Hepatocyte (in vitro differentiated cells): ENCODE measurements around the gene KIAA0513. TPM values are rescaled to one million over a fixed set of nuclear protein-coding genes. Genes with fewer than 3 reads are reported as not detected.
A peak's percentile ranks its signal among the peaks of the same experiment; 100 is the strongest.

Source experiments
- DNase-seq: peaks from one replicate; pipeline ENCODE4 v3.0.0-alpha.2; 2016; ENCODE audit warnings: low spot score
- H2AFZ ChIP-seq: fragments of 200-600 bp; sonication (generic); 2 replicates; pipeline ENCODE4 v1.6.0; 2016; ENCODE audit warnings: antibody characterized with exemption, mild to moderate bottlenecking
- H3K27ac ChIP-seq: fragments of 200-600 bp; sonication (generic); 2 replicates; pipeline ENCODE4 v1.5.1; 2016; ENCODE audit warnings: mild to moderate bottlenecking
- H3K27me3 ChIP-seq: fragments of 200-600 bp; sonication (generic); 2 replicates; pipeline ENCODE4 v1.6.1; 2016
- H3K36me3 ChIP-seq: fragments of 200-600 bp; sonication (generic); replicated peaks from 2 replicates; pipeline ENCODE4 v1.5.1; 2016; ENCODE audit warnings: low read depth; ENCODE audit not compliant: insufficient read depth
- H3K4me1 ChIP-seq: fragments of 200-600 bp; sonication (generic); 2 replicates; pipeline ENCODE4 v1.5.1; 2016; ENCODE audit warnings: mild to moderate bottlenecking, moderate library complexity; ENCODE audit not compliant: insufficient read depth
- H3K4me2 ChIP-seq: fragments of 200-600 bp; sonication (generic); 2 replicates; pipeline ENCODE4 v1.6.0; 2016
- H3K4me3 ChIP-seq: fragments of 200-600 bp; sonication (generic); 2 replicates; pipeline ENCODE4 v1.5.1; 2016; ENCODE audit warnings: mild to moderate bottlenecking
- H3K79me2 ChIP-seq: fragments of 200-600 bp; sonication (generic); 2 replicates; pipeline ENCODE4 v1.6.0; 2017; ENCODE audit warnings: mild to moderate bottlenecking
- H3K9me2 ChIP-seq: fragments of 200-600 bp; sonication (generic); replicated peaks from 2 replicates; pipeline ENCODE4 v1.6.0; 2017; ENCODE audit warnings: mild to moderate bottlenecking; ENCODE audit not compliant: insufficient read depth
- H3K9me3 ChIP-seq: fragments of 200-600 bp; sonication (generic); 2 replicates; pipeline ENCODE4 v1.5.1; 2016; ENCODE audit warnings: low read depth, mild to moderate bottlenecking
- H4K20me1 ChIP-seq: fragments of 200-600 bp; sonication (generic); 2 replicates; pipeline ENCODE4 v1.6.0; 2016; ENCODE audit warnings: mild to moderate bottlenecking; ENCODE audit not compliant: insufficient read depth, poor library complexity, severe bottlenecking
- CTCF ChIP-seq: fragments of 200-600 bp; sonication (generic); IDR thresholded peaks from 2 replicates; pipeline ENCODE4 v1.5.1; 2016; ENCODE audit warnings: antibody characterized with exemption, mild to moderate bottlenecking; ENCODE audit not compliant: poor library complexity
- EZH2 ChIP-seq: fragments of 200-600 bp; sonication (generic); IDR thresholded peaks from 2 replicates; pipeline ENCODE4 v1.6.1; 2016; ENCODE audit warnings: antibody characterized with exemption, mild to moderate bottlenecking, borderline replicate concordance
- EZH2phosphoT487 ChIP-seq: fragments of 200-600 bp; sonication (generic); IDR thresholded peaks from one replicate; pipeline ENCODE4 v1.6.1; 2018; ENCODE audit warnings: antibody characterized with exemption, mild to moderate bottlenecking, low read depth, moderate library complexity; ENCODE audit not compliant: unreplicated experiment, severe bottlenecking
- WGBS: methylation state at CpG from one replicate; pipeline ENCODE4 v1.1.6; 2016; ENCODE audit warnings: low lambda C conversion rate; ENCODE audit errors: missing lambda C conversion rate; 5-methylcytosine and 5-hydroxymethylcytosine counted together
- polyA plus RNA-seq: library from polyadenylated mRNA; unstranded; fragments of >200 nt; fragmentation: Nextera tagmentation; extraction: Ambion mirVana; gene quantifications from 2 replicates; pipeline ENCODE4 v1.2.1, GENCODE V29; 2016
- total RNA-seq: library from RNA; depleted of rRNA; stranded (reverse); fragments of >200 nt; gene quantifications from 2 replicates; pipeline ENCODE4 v1.2.3, GENCODE V29; 2014

KIAA0513 gene
- total and polyA plus RNA-seq, 2 experiments from 2014 or later, result 10.1 to 14.9 TPM

DNA sequence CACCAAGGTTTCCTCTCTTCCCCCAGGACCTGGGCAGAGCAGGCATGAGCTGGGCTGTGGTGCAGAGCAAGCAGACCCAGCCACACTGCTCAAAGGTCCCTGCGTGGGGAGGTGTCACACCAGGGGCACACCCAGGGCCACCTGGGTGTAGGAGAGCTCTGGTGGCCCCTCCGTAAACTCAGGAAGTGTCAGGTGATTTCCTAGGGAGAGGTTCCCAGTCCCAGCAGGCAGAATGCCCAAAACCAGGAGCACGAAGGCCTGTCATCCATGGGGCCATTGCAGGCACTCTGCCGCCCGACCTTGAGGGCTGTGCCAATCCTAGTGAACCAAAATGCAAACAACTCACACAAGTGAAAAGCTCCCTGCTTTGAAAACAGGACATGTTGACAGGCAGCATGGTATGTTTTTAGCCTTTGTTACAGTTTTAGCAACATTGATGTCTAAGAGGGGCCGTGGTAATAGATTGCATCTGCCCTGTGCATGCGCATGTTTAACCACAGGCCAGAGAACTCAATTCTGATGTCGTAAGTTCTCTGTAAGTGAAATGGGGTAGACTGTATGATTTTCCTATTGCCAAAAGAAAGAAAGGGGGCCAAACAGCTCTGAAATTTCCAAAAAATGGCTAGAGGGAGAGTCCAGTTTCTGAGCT, 63.4 kb downstream of the KIAA0513 start:
- 76% methylated on average over 8 of the region's 8 CpGs for WGBS
- no peaks in the 10 kb centered on the region for H3K9me3 ChIP-seq

DNA sequence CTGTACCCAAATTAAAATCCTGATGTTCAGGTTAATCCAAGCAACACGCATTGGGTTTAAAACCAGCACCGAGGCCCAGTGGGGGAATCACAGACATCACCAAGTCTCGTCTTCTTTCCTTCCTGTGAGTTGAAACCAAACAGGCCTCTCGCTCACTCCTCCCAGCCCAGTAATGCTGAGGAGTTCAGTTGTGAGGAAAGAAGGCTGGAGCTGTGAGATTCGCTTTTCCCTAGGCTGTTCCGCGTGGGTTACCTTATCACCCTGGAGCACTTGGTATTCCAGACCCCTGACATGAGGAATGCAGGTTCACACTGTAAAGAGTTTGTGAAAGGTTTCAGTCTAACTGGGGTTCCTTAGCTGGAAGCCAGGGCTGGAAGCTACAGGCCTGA, 63.9 kb downstream of the KIAA0513 start:
- H3K9me3 ChIP-seq, result no peaks in the 10 kb centered on the region
- TF ChIP-seq EZH2, result no peak
- no peak for TF ChIP-seq EZH2phosphoT487
- no peak for TF ChIP-seq CTCF
- peaks cover 16% of the 10 kb centered on the region for H3K4me1 ChIP-seq
- DNase-seq, result no peak
- H2AFZ ChIP-seq, result no peak overlapping the region
- no peaks in the 10 kb centered on the region for H3K9me2 ChIP-seq
- H4K20me1 ChIP-seq, result no peaks in the 10 kb centered on the region
- peak overlapping the region; percentile 2 for H3K4me2 ChIP-seq
- no peaks in the 10 kb centered on the region for H3K79me2 ChIP-seq
- 80% methylated on average over 7 of the region's 7 CpGs for WGBS
- H3K36me3 ChIP-seq, result no peaks in the 10 kb centered on the region
- H3K4me3 ChIP-seq, result no peak overlapping the region
- H3K27ac ChIP-seq, result peak overlapping the region; percentile 8
- H3K27me3 ChIP-seq, result no peaks in the 10 kb centered on the region

More for the DNA sequence above, 63.4 kb downstream of the KIAA0513 start:
- Histone ChIP-seq H4K20me1 (no peaks in the 10 kb centered on the region), H3K4me1 (peaks cover 16% of the 10 kb centered on the region), H3K4me3 (no peak overlapping the region), H3K36me3 (no peaks in the 10 kb centered on the region), H3K9me2 (no peaks in the 10 kb centered on the region), H2AFZ (no peak overlapping the region), H3K4me2 (peak overlapping the region; percentile 2), H3K79me2 (no peaks in the 10 kb centered on the region), H3K27me3 (no peaks in the 10 kb centered on the region), H3K27ac (peak overlapping the region; percentile 8)
- TF ChIP-seq EZH2phosphoT487 (no peak), CTCF (no peak), EZH2 (no peak)
- no peak for DNase-seq

DNA sequence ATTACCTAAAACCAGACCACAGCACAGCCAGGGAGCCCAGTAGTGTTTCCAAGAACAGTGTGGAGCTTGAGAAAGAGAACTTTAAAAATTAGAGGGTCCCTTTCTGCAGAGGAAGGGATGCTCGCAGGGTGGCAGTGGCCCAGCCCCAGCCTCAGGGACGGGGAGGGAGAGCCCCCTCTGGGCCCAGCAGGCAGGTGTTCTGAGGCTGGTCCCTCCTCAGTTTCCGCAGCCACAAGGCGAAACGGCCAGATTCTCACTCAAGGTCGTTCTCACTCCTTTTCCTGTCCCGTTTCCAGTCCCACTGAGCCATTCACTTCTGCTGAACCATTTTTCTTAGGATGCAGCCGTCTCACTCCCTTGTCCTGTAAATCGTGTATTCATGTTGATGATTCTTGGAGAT, 64.7 kb downstream of the KIAA0513 start:
- H3K4me1 ChIP-seq, result peaks cover 16% of the 10 kb centered on the region
- H3K27me3 ChIP-seq, result no peaks in the 10 kb centered on the region
- no peaks in the 10 kb centered on the region for H3K79me2 ChIP-seq
- H3K9me3 ChIP-seq, result no peaks in the 10 kb centered on the region
- no peaks in the 10 kb centered on the region for H3K36me3 ChIP-seq
- no peak overlapping the region for H3K27ac ChIP-seq
- WGBS, result 89% methylated on average over 9 of the region's 9 CpGs
- no peak for DNase-seq
- no peaks in the 10 kb centered on the region for H4K20me1 ChIP-seq
- no peak overlapping the region for H3K4me2 ChIP-seq
- no peak overlapping the region for H3K4me3 ChIP-seq
- no peaks in the 10 kb centered on the region for H3K9me2 ChIP-seq
- H2AFZ ChIP-seq, result no peak overlapping the region
- TF ChIP-seq EZH2phosphoT487, result no peak

- no peak overlapping the region for H3K27ac ChIP-seq
- no peak overlapping the region for H2AFZ ChIP-seq
- no peak overlapping the region for H3K4me3 ChIP-seq
- H3K9me2 ChIP-seq, result no peaks in the 10 kb centered on the region
- no peaks in the 10 kb centered on the region for H3K9me3 ChIP-seq
- WGBS, result 90% methylated on average over 17 of the region's 18 CpGs
- H3K4me2 ChIP-seq, result no peak overlapping the region
- H3K4me1 ChIP-seq, result peaks cover 16% of the 10 kb centered on the region
- no peak for DNase-seq
- no peaks in the 10 kb centered on the region for H4K20me1 ChIP-seq
- H3K79me2 ChIP-seq, result no peaks in the 10 kb centered on the region
- TF ChIP-seq CTCF (no peak), EZH2phosphoT487 (no peak), EZH2 (no peak)
- no peaks in the 10 kb centered on the region for H3K27me3 ChIP-seq
- no peaks in the 10 kb centered on the region for H3K36me3 ChIP-seq
Measured at GRCh38 chr16:85092851-85093250, 65.3 kb downstream of the KIAA0513 start.
